H1 (cell line): ENCODE measurements around the gene KRTAP5-4.

Experiments used
- CEBPB ChIP-seq: IDR thresholded peaks from 2 replicates; pipeline ENCODE4 v1.6.1; 2012; ENCODE audit warnings: low read depth, low read length
- CHD2 ChIP-seq: IDR thresholded peaks from 2 replicates; pipeline ENCODE4 v1.6.1; 2012; ENCODE audit warnings: low read length, improper control_type of control experiment
- HDAC2 ChIP-seq, 2 experiments: fragments of 300-600 bp in 1 of 2; sonication (generic) in 1 of 2; IDR thresholded peaks; 2 replicates each; pipeline ENCODE4 v1.6.1; 2011 to 2012; ENCODE audit warnings: low read depth in 2 of 2, low read length in 2 of 2, mild to moderate bottlenecking in 2 of 2, moderate library complexity in 2 of 2, borderline replicate concordance in 1 of 2, inconsistent platforms in 1 of 2
- JUN ChIP-seq: IDR thresholded peaks from 2 replicates; pipeline ENCODE4 v1.6.1; 2011; ENCODE audit warnings: low read depth, mild to moderate bottlenecking, improper control_type of control experiment, low read length
- JUND ChIP-seq: IDR thresholded peaks from 2 replicates; pipeline ENCODE4 v1.6.1; 2011; ENCODE audit warnings: mild to moderate bottlenecking, improper control_type of control experiment, low read length
- POLR2A ChIP-seq, 2 experiments: IDR thresholded peaks; 1 replicate in 1 of 2; 2 replicates in 1 of 2; pipeline ENCODE4 v1.6.1; 2011; ENCODE audit warnings: low read depth in 2 of 2, low read length in 2 of 2, mild to moderate bottlenecking in 2 of 2; ENCODE audit errors: control extremely low read depth in 1 of 2
- POLR2AphosphoS5 ChIP-seq: IDR thresholded peaks from 2 replicates; pipeline ENCODE4 v1.6.1; 2011; ENCODE audit warnings: low read depth, low read length
- RAD21 ChIP-seq, 2 experiments: IDR thresholded peaks in 1 of 2; conservative IDR thresholded peaks in 1 of 2; 2 replicates each; pipeline ENCODE4 v1.6.1; 2011; ENCODE audit warnings: low read depth in 2 of 2, low read length in 2 of 2, improper control_type of control experiment in 1 of 2, inconsistent platforms in 1 of 2, mild to moderate bottlenecking in 1 of 2, moderate library complexity in 1 of 2
- RFX5 ChIP-seq: IDR thresholded peaks from 2 replicates; pipeline ENCODE4 v1.6.1; 2011; ENCODE audit warnings: low read depth, low read length, improper control_type of control experiment, borderline replicate concordance
- SUZ12 ChIP-seq: fragments of 200-600 bp; sonication (generic); IDR thresholded peaks from 2 replicates; pipeline ENCODE4 v1.6.1; 2012; ENCODE audit warnings: mild to moderate bottlenecking, inconsistent platforms, low read length, moderate library complexity, mixed read lengths
- TF ChIP-seq, protein P1 (sequence below): IDR thresholded peaks from 2 replicates; pipeline ENCODE4 v1.6.1; 2011; ENCODE audit warnings: low read depth, mild to moderate bottlenecking, low read length; ENCODE audit not compliant: insufficient read depth
- TF ChIP-seq, protein P2 (sequence below), 3 experiments: IDR thresholded peaks; 1 replicate in 2 of 3; 2 replicates in 1 of 3; pipeline versions ENCODE4 v1.5.1 to v1.6.1; 2011; ENCODE audit warnings: low read length in 3 of 3, mild to moderate bottlenecking in 3 of 3, inconsistent platforms in 2 of 3, low read depth in 1 of 3, moderate library complexity in 1 of 3; ENCODE audit not compliant: insufficient read depth in 1 of 3; ENCODE audit errors: control extremely low read depth in 1 of 3

GRCh38 chr11:1670905-1671371 lies 49.0 kb upstream of the KRTAP5-4 start:
- TF ChIP-seq, protein P1, sequence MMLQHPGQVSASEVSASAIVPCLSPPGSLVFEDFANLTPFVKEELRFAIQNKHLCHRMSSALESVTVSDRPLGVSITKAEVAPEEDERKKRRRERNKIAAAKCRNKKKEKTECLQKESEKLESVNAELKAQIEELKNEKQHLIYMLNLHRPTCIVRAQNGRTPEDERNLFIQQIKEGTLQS = no peak
- TF ChIP-seq, protein P2, sequence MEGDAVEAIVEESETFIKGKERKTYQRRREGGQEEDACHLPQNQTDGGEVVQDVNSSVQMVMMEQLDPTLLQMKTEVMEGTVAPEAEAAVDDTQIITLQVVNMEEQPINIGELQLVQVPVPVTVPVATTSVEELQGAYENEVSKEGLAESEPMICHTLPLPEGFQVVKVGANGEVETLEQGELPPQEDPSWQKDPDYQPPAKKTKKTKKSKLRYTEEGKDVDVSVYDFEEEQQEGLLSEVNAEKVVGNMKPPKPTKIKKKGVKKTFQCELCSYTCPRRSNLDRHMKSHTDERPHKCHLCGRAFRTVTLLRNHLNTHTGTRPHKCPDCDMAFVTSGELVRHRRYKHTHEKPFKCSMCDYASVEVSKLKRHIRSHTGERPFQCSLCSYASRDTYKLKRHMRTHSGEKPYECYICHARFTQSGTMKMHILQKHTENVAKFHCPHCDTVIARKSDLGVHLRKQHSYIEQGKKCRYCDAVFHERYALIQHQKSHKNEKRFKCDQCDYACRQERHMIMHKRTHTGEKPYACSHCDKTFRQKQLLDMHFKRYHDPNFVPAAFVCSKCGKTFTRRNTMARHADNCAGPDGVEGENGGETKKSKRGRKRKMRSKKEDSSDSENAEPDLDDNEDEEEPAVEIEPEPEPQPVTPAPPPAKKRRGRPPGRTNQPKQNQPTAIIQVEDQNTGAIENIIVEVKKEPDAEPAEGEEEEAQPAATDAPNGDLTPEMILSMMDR (IDR thresholded peaks at IDR 0.05; ENCODE audit: control extremely low read depth in 1 of 3, insufficient read depth in 1 of 3, low read depth in 1 of 3, low read length in 3 of 3) = no peak
- TF ChIP-seq POLR2A (IDR thresholded peaks at IDR 0.05; ENCODE audit: control extremely low read depth in 1 of 2, low read depth in 2 of 2, low read length in 2 of 2) (no peak), CEBPB (no peak), SUZ12 (no peak), CHD2 (no peak), HDAC2 (IDR thresholded peaks at IDR 0.05; ENCODE audit: borderline replicate concordance in 1 of 2, low read depth in 2 of 2, low read length in 2 of 2) (no peak), JUN (no peak), POLR2AphosphoS5 (no peak), JUND (no peak), RAD21 (IDR thresholded peaks at IDR 0.05 in 1 of 2, conservative IDR thresholded peaks at IDR 0.05 in 1 of 2; ENCODE audit: low read depth in 2 of 2, low read length in 2 of 2) (no peak), RFX5 (no peak)
